Calu3 (cell line): ENCODE measurements around the gene KRTAP9-6. TPM values are rescaled to one million over a fixed set of nuclear protein-coding genes. Genes with fewer than 3 reads are reported as not detected.

Source experiments
- BruUV-seq: library from RNA; stranded (reverse); fragments of 400-500 nt; replicated peaks from 2 replicates; lab custom pipeline; 2021; lab: Mats Ljungman, UMichigan
- CTCF ChIA-PET: fragments of 300-600 bp; sonication (Branson Sonifier 250); formaldehyde crosslinking; loops from one replicate; lab custom pipeline; 2022; ENCODE audit warnings: antibody characterized with exemption; lab: Charles Lee
- DNase-seq: peaks from one replicate; pipeline ENCODE4 v3.0.0; 2022
- H3K27ac Mint-ChIP-seq: one replicate; pipeline ENCODE4 v1.8.0; 2022; ENCODE audit warnings: mixed read lengths; ENCODE audit not compliant: unreplicated experiment
- H3K27me3 Mint-ChIP-seq: one replicate; pipeline ENCODE4 v1.8.0; 2022; ENCODE audit warnings: mixed read lengths; ENCODE audit not compliant: unreplicated experiment
- H3K36me3 Mint-ChIP-seq: one replicate; pipeline ENCODE4 v1.8.0; 2022; ENCODE audit warnings: mild to moderate bottlenecking, moderate library complexity, mixed read lengths; ENCODE audit not compliant: insufficient read depth, unreplicated experiment
- H3K4me1 Mint-ChIP-seq: one replicate; pipeline ENCODE4 v1.8.0; 2022; ENCODE audit warnings: mild to moderate bottlenecking, low read depth, mixed read lengths; ENCODE audit not compliant: unreplicated experiment
- H3K4me3 Mint-ChIP-seq: one replicate; pipeline ENCODE4 v1.8.0; 2022; ENCODE audit warnings: mild to moderate bottlenecking, low read depth, moderate library complexity, mixed read lengths; ENCODE audit not compliant: unreplicated experiment
- H3K9me3 Mint-ChIP-seq: one replicate; pipeline ENCODE4 v1.8.0; 2022; ENCODE audit warnings: low read depth, mixed read lengths; ENCODE audit not compliant: unreplicated experiment
- intact Hi-C: fragments of 100-400 bp; cut with micrococcal nuclease; formaldehyde crosslinking; loops from one replicate; pipeline ENCODE4 v1.10.0; 2022; ENCODE audit not compliant: unreplicated experiment
- total RNA-seq: library from RNA; stranded (reverse); gene quantifications from 2 replicates; pipeline ENCODE4 v1.2.3, GENCODE V29; 2022
- TF ChIP-seq, protein P1 (sequence below): fragments of 200-600 bp; IDR thresholded peaks from one replicate; pipeline ENCODE4 v1.8.0; 2022; ENCODE audit warnings: antibody characterized with exemption; ENCODE audit not compliant: unreplicated experiment

KRTAP9-6 gene
- total RNA-seq, 1 experiment from 2014 or later = not detected

DNA sequence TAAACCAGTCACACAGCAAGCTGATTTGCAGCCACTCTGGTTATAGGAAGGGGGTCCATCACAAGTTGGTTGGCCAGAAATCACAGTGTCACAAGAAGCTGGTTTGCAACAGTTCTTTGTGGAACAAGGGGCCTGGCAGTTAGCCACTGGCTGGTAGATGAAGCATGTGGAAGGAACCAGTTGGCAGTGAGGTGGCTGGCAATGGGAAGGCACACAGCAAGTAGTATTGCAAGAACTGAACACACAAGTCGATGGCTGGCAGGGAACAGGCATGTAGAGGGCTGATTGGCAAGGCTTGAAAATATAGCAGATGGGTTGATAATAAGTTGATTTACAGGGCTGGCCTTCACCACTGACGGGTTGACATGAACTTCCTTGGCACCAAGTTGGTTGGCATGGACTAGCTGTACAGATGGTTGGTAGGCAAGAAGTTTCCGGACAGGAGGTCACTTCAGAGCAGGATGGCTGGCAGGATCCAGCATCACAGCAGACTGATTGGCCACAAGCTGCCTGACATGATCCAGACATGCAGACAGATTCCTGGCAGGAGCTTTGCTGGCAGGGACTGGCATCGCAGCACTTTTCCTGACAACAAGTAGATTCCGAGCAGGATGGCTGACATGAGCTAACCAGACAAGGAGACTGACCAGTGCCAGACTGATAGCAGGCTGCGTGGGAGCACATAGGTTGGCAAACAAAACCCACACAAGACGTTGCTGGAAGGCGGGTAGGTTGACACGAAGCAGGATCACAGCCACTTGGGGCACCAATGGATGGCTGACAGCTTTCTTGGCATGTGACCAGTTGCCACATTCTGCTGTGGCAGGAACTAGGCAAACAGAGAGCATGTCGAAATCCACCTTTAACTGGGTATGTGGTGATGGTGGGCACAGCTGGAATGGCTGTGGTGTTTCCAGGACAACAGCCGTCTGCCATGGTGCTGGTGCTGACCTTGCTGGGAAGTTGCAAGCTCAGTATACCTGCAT is 37.0 kb downstream of the KRTAP9-6 start, which contains the start of gene KRTAP29-1:
TSS of gene KRTAP29-1 (minus strand) at position 936 of the 986 bp plus-strand sequence. CDS start at position 936, 0 bp downstream.
- TF ChIP-seq, protein P1, sequence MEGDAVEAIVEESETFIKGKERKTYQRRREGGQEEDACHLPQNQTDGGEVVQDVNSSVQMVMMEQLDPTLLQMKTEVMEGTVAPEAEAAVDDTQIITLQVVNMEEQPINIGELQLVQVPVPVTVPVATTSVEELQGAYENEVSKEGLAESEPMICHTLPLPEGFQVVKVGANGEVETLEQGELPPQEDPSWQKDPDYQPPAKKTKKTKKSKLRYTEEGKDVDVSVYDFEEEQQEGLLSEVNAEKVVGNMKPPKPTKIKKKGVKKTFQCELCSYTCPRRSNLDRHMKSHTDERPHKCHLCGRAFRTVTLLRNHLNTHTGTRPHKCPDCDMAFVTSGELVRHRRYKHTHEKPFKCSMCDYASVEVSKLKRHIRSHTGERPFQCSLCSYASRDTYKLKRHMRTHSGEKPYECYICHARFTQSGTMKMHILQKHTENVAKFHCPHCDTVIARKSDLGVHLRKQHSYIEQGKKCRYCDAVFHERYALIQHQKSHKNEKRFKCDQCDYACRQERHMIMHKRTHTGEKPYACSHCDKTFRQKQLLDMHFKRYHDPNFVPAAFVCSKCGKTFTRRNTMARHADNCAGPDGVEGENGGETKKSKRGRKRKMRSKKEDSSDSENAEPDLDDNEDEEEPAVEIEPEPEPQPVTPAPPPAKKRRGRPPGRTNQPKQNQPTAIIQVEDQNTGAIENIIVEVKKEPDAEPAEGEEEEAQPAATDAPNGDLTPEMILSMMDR = no peak
- H3K27me3 Mint-ChIP-seq = peaks cover 10% of the 10 kb centered on the region
- intact Hi-C loops = no loop called here
- H3K4me1 Mint-ChIP-seq = no peaks in the 10 kb centered on the region
- BruUV-seq = no TSS peak
- no peak for DNase-seq
- H3K27ac Mint-ChIP-seq = no peak within 1 kb of the TSS
- no peak within 1 kb of the TSS for H3K4me3 Mint-ChIP-seq
- CTCF ChIA-PET = no interaction called here
- no peaks in the 10 kb centered on the region for H3K36me3 Mint-ChIP-seq
- no peaks in the 10 kb centered on the region for H3K9me3 Mint-ChIP-seq

DNA sequence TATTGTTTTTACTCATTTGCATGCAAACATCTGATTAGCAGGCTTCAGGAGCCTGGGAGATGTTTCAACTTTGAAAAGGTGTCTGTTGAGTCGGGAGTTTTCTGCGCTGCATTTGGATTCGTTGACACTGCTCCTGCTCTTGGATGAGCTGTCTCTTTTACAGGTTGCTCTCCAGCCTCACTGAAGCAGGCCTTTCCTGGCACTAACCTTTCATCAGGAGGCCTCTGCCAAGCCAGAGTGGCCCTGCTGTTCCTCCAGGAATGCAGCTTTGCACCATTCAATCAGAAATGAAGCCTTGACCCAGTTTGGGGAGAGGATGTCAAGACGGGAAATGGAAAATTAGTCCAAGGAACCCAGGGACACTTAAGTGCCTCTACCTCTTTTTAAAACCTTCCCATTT is 37.8 kb downstream of the KRTAP9-6 start:
- H3K4me1 Mint-ChIP-seq = peaks cover 7% of the 10 kb centered on the region

DNA sequence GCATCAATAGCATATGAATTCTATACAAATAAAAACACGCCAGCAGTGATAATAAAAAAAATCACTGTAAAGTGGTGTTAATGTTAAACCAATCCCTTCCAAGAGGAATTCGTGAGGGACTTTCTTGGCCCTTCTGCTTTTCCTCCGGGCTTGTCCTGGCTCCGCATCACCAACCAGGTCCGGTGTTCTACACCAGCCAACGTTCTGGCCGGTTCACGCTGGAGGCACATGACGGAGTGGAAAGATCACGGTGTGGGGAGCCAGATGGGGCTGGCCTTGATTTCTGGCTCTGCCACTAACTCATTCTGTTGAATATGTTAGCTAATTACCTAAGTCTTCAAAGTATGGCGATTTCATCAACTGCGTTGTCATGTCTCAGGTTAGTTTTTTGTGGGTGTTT is 38.9 kb downstream of the KRTAP9-6 start:
- Mint-ChIP-seq H3K4me1 (peaks cover 8% of the 10 kb centered on the region), H3K36me3 (no peaks in the 10 kb centered on the region), H3K27ac (no peak overlapping the region), H3K27me3 (peaks cover 22% of the 10 kb centered on the region), H3K4me3 (no peak overlapping the region), H3K9me3 (no peaks in the 10 kb centered on the region)
- DNase-seq = no peak
- CTCF ChIA-PET = interaction anchor here (1.4 kb wide), 1 partner anchor 18 kb away, joined by 4 read pairs; no protein-coding TSS in a partner anchor
- intact Hi-C loops = no loop called here
- no TSS peak for BruUV-seq
- TF ChIP-seq, protein P1 = no peak

More for the DNA sequence above, 37.8 kb downstream of the KRTAP9-6 start:
- CTCF ChIA-PET = no interaction called here
- no TSS peak for BruUV-seq
- TF ChIP-seq, protein P1 = no peak
- Mint-ChIP-seq H3K4me3 (no peak overlapping the region), H3K36me3 (no peaks in the 10 kb centered on the region), H3K9me3 (no peaks in the 10 kb centered on the region), H3K27me3 (peaks cover 18% of the 10 kb centered on the region), H3K27ac (no peak overlapping the region)
- intact Hi-C loops = no loop called here
- DNase-seq = no peak

DNA sequence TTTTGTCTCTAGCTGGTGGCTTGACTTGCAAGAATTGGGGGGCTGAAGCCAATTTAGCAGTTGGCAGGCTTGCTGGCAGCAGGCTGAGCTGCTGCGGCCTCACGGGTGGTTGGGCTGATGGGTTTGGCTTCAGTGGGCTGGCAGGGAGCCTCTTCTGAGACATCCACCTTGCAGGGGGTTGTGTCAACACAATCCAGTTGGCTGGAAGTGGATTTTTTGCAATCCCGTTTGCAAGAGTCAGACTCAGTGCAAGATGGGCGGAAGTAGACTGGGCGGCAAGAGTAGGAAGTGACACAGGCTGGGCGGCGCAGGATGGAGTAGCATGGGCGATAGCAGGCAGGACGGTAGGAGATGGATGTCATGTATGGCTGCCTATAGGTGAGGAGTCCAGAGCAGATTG is 42.5 kb downstream of the KRTAP9-6 start:
- H3K27ac Mint-ChIP-seq = no peak overlapping the region
- no TSS peak for BruUV-seq

More for the DNA sequence above, 42.5 kb downstream of the KRTAP9-6 start:
- TF ChIP-seq, protein P1 = no peak
- no peaks in the 10 kb centered on the region for H3K36me3 Mint-ChIP-seq
- H3K27me3 Mint-ChIP-seq = peaks cover 22% of the 10 kb centered on the region
- no peak for DNase-seq
- H3K9me3 Mint-ChIP-seq = no peaks in the 10 kb centered on the region
- CTCF ChIA-PET = no interaction called here
- intact Hi-C loops = no loop called here
- peaks cover 8% of the 10 kb centered on the region for H3K4me1 Mint-ChIP-seq
- no peak overlapping the region for H3K4me3 Mint-ChIP-seq
